Upper lobe of left lung (tissue), 6 donors: Measurements from ENCODE around the gene ITGAL. TPM values are rescaled to one million over a fixed set of nuclear protein-coding genes. Genes with fewer than 3 reads are reported as not detected.

Experiments used
- ATAC-seq, 2 donors: fragments of 200-7000 bp; cut with Tn5 transposase; one replicate each; pipeline ENCODE4 v1.9.1; 2022; ENCODE audit warnings: mild to moderate bottlenecking in 2 of 2, moderate library complexity in 2 of 2; ENCODE audit not compliant: low FRiP score in 2 of 2
- DNase-seq, 2 donors: peaks; one replicate each; pipeline ENCODE4 v3.0.0-alpha.2; 2019 to 2020
- H3K27ac ChIP-seq, 4 donors: fragments of 200-600 bp; sonication (generic); one replicate each; pipeline ENCODE4 v1.5.1; 2016 to 2019
- H3K27me3 ChIP-seq, 4 donors: fragments of 200-600 bp; sonication (generic); one replicate each; pipeline ENCODE4 v1.5.1; 2017 to 2019
- H3K36me3 ChIP-seq, 4 donors: fragments of 200-600 bp; sonication (generic); one replicate each; pipeline ENCODE4 v1.5.1; 2016 to 2019
- H3K4me1 ChIP-seq, 4 donors: fragments of 200-600 bp; sonication (generic); one replicate each; pipeline ENCODE4 v1.5.1; 2018 to 2019
- H3K4me3 ChIP-seq, 4 donors: fragments of 200-600 bp; sonication (generic); one replicate each; pipeline ENCODE4 v1.5.1; 2017 to 2019; ENCODE audit warnings: mild to moderate bottlenecking in 2 of 4, moderate library complexity in 1 of 4
- H3K9me3 ChIP-seq, 4 donors: fragments of 200-600 bp; sonication (generic); one replicate each; pipeline ENCODE4 v1.5.1; 2018 to 2019
- EP300 ChIP-seq, 4 donors: sonication (generic); formaldehyde crosslinking; IDR thresholded peaks; one replicate each; pipeline ENCODE4 v1.5.1; 2017; ENCODE audit warnings: antibody characterized with exemption in 4 of 4, control low read depth in 2 of 4
- POLR2A ChIP-seq, 4 donors: fragments of 450-650 bp; IDR thresholded peaks; one replicate each; pipeline ENCODE4 v1.5.1; 2016 to 2017; ENCODE audit warnings: antibody characterized with exemption in 4 of 4, mild to moderate bottlenecking in 2 of 4
- POLR2AphosphoS5 ChIP-seq, 2 donors: sonication (generic); formaldehyde crosslinking; IDR thresholded peaks; one replicate each; pipeline ENCODE4 v1.5.1; 2017; ENCODE audit warnings: antibody characterized with exemption in 2 of 2
- WGBS, 2 donors: methylation state at CpG; one replicate each; pipeline ENCODE4 v1.1.5; 2017 to 2018; 5-methylcytosine and 5-hydroxymethylcytosine counted together
- total RNA-seq, 6 donors: library from RNA; depleted of rRNA in 4 of 6; stranded (reverse); fragments of >200 nt in 4 of 6; gene quantifications; one replicate each; pipeline versions ENCODE4 v1.1.0 to v1.2.1, GENCODE V29; 2016 to 2021
- TF ChIP-seq, protein P1 (sequence below), 6 experiments: fragments of 450-650 bp in 4 of 6; fragments of 200-600 bp in 2 of 6; sonication (generic) in 2 of 6; IDR thresholded peaks; one replicate each; pipeline ENCODE4 v1.5.1; 2016 to 2019; ENCODE audit warnings: antibody characterized with exemption in 6 of 6
- donor health status: DM: no; HTN: no; CAD: no; lungs with moderate emphysema.
- donor health status: DM: no; HTN: yes; CAD: no; lungs with severe emphysema.

ITGAL gene
- total RNA-seq, 6 donors from 2014 or later = 22.8 to 138 (median 67.0) TPM

DNA sequence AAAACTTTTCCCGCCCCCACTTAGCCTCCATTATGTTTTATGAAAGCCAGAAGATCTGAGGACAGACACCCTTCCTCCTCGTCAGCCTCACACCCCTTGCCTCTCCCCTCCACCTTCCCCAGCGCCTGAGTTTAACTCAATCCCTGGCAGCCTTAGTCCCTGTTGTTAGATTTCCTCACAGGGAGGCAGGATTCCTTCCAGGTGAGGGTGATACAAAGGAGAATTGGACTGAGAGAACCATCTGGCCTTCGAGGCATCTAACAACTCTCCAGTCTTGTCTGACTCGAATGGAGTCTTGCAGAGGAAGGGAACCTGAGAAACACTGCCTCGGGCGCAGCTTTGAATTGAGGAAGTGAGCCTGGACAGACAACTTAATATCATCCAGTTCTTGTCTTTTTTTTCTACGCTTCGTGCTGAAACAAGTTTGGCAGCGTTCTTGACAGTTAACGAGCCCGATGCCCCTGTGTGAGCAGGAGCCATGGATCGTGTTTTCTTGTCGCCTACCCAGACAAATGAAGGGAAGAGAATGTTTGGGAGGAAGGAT is 55.2 kb downstream of the ITGAL start:
- Histone ChIP-seq H3K27ac (peak overlapping the region; percentile 96 to 99 (median 98)), H3K4me1 (peaks cover 11 to 49% (median 23%) of the 10 kb centered on the region in 4 donors), H3K27me3 (no peaks in the 10 kb centered on the region), H3K4me3 (peak overlapping the region in 3 of 4 donors; percentile 77 to 93 (median 92)), H3K36me3 (peaks cover 0 to 36% (median 19%) of the 10 kb centered on the region in 4 donors), H3K9me3 (no peaks in the 10 kb centered on the region)
- DNase-seq = peak in 1 of 2 donors; percentile 55
- TF ChIP-seq EP300 (IDR thresholded peaks at IDR 0.05) (no peak), POLR2AphosphoS5 (IDR thresholded peaks at IDR 0.05) (no peak), POLR2A (IDR thresholded peaks at IDR 0.05) (no peak)
- TF ChIP-seq, protein P1, sequence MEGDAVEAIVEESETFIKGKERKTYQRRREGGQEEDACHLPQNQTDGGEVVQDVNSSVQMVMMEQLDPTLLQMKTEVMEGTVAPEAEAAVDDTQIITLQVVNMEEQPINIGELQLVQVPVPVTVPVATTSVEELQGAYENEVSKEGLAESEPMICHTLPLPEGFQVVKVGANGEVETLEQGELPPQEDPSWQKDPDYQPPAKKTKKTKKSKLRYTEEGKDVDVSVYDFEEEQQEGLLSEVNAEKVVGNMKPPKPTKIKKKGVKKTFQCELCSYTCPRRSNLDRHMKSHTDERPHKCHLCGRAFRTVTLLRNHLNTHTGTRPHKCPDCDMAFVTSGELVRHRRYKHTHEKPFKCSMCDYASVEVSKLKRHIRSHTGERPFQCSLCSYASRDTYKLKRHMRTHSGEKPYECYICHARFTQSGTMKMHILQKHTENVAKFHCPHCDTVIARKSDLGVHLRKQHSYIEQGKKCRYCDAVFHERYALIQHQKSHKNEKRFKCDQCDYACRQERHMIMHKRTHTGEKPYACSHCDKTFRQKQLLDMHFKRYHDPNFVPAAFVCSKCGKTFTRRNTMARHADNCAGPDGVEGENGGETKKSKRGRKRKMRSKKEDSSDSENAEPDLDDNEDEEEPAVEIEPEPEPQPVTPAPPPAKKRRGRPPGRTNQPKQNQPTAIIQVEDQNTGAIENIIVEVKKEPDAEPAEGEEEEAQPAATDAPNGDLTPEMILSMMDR (IDR thresholded peaks at IDR 0.05) = no peak
- ATAC-seq = no peak
- WGBS, 2 donors = 11 to 12% methylated on average over 12 to 14 of the region's 14 CpGs

DNA sequence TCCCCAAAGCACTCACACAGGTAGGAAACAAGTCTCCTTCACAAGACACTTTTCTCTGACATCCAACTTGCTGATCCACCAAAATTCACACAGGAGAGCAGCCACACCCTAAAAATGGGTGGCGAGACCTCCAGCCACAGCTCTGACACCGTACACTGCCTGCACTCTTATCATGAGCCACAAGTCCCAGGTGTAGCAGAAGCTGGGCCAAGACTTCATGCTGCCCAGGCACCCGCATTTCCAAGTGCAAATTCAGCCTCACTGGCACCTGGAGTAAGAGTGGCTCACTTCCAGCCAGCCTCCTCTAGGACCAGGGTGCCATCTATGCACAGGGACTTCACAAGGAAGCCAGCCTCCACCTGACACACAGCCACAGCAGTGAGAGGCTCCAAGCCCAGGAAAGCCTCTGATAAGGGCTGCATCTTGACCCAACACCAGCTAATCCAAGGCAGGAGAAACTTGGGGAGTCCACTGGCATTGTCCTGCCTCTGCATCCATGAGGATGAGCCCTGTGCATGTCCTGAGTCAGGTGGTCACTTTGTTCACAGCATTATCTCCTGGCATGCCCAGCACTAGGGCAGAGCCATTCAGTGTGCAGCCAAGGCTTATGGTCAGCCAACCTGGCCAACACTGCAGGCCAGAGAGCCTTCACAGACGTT is 56.4 kb downstream of the ITGAL start:
- H3K36me3 ChIP-seq = peaks cover 0 to 40% (median 22%) of the 10 kb centered on the region in 4 donors
- H3K27me3 ChIP-seq = no peaks in the 10 kb centered on the region
- no peak overlapping the region for H3K4me3 ChIP-seq
- no peak for DNase-seq
- TF ChIP-seq POLR2A (IDR thresholded peaks at IDR 0.05) (peak in 1 of 4 donors; percentile 32), EP300 (IDR thresholded peaks at IDR 0.05) (no peak)
- H3K27ac ChIP-seq = peak overlapping the region in 3 of 4 donors; percentile 96 to 98 (median 97)
- no peak for ATAC-seq
- 50 to 85% methylated on average over 1 to 4 of the region's 4 CpGs for WGBS, 2 donors
- H3K4me1 ChIP-seq = peaks cover 20 to 61% (median 34%) of the 10 kb centered on the region in 4 donors
- H3K9me3 ChIP-seq = no peaks in the 10 kb centered on the region

DNA sequence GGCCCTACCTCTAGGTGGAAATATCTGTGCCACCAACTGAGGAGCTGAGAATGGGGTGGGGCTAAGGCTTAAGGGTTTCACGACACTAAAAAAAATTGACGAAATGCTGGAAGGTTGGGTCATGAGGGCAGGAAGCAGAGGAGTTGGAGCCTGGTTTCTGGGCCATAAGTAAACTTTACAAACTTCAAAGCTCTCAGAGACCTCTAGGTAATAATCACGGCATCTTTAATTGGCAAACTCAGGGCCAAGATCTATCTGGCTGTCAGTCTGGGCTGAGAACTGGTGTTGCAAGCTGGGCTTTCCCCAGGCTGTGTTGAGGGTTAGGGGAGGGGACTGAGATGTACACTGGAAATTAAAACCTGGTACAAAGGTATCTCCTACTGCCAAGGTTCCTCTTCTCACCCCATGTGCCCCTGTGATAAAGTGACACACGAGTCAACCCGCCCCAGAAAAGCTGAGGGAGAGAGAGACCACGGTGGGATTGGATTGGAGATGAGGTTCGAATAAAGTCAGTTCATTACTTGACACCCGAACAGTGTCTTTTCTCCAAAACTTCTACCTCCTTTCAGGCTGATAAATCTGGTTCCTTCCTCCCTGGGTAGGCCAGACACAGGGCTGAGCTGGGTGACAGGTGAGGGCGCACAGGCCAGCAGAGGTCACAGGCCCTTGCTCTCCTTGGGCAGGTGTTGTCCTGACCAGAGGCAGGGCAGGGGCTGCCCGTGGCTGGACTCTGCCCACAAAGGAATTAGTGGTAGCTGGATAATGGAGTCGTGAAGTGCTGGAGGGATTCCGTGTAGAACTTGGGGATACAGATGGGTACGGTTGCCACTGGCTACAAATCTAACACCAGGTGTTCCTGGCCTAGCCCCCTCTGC is 57.9 kb downstream of the ITGAL start:
- Histone ChIP-seq H3K9me3 (no peaks in the 10 kb centered on the region), H3K36me3 (peaks cover 0 to 28% (median 14%) of the 10 kb centered on the region in 4 donors), H3K4me3 (no peak overlapping the region), H3K4me1 (peaks cover 21 to 54% (median 35%) of the 10 kb centered on the region in 4 donors), H3K27me3 (no peaks in the 10 kb centered on the region), H3K27ac (peak overlapping the region in 2 of 4 donors; percentile 4 to 26)
- DNase-seq = no peak
- WGBS, 2 donors = 73 to 82% methylated on average over 12 to 13 of the region's 13 CpGs
- no peak for ATAC-seq
- TF ChIP-seq EP300 (IDR thresholded peaks at IDR 0.05) = no peak
- no peak for TF ChIP-seq POLR2AphosphoS5 (IDR thresholded peaks at IDR 0.05)
- TF ChIP-seq, protein P1 (IDR thresholded peaks at IDR 0.05) = no peak
- TF ChIP-seq POLR2A (IDR thresholded peaks at IDR 0.05) = no peak

DNA sequence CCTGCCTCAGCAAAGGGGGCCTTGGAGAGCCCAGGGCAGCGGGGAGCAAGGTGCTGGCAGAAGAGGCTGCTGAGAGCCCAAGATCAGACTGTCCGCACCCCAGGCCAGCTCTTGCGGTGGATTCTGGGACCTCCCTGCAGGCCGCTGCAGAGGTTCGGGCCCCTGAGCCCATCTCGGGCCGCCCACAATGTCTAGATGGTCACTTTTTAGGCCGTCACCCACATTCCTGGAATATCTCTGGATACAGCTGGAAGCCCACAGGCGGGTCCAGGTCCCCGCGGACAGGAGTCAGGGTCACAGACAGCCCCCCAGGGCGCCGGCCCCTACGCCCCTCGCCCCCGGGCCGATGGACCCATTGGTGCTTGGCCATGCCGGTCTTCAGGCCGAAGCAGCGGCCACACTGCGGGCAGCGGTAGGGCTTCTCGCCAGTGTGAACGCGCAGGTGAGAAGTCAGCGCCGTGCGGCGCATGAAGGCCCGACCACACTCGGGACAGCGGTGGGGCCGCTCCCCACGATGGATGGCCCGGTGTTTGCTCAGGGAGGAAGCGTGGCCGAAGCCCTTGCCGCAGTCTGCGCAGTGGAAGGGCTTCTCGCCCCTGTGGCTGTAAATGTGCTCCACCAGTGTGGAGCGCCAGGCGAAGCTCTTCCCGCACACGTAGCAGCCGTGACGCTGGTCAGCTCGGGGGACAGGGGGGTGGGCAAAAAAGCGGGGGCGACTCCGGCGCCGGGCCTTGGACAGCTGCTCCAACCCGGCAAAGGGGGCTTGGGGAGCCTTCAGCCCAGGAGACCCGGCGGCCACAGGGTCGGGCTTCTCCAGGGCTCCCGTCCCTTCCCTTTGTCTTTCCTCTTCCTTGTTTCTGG is 60.0 kb downstream of the ITGAL start:
- TF ChIP-seq EP300 (IDR thresholded peaks at IDR 0.05) = no peak
- no peak for TF ChIP-seq POLR2A (IDR thresholded peaks at IDR 0.05)
- TF ChIP-seq, protein P1 (IDR thresholded peaks at IDR 0.05) = no peak
- TF ChIP-seq POLR2AphosphoS5 (IDR thresholded peaks at IDR 0.05) = no peak
- DNase-seq (peak in 1 of 2 donors; percentile 84), ATAC-seq (no peak)
- peak overlapping the region in 2 of 4 donors; percentile 96 to 98 for H3K27ac ChIP-seq
- H3K4me3 ChIP-seq = no peak overlapping the region
- H3K4me1 ChIP-seq = peaks cover 22 to 57% (median 35%) of the 10 kb centered on the region in 4 donors
- no peaks in the 10 kb centered on the region for H3K9me3 ChIP-seq
- 96% methylated on average over 19 to 54 of the region's 57 CpGs for WGBS, 2 donors
- no peaks in the 10 kb centered on the region for H3K27me3 ChIP-seq
- H3K36me3 ChIP-seq = peaks cover 0 to 28% (median 14%) of the 10 kb centered on the region in 4 donors
